HepG2 (cell line): Measurements from ENCODE around the gene THOC3.
"Not testable (repeated sequence)": the region's sequence is repeated elsewhere in the genome, so short reads cannot be mapped to it uniquely, and the experiment has no call there.

Experiments used
- CCAR2 ChIP-seq: fragments of 200-400 bp; formaldehyde crosslinking; optimal IDR thresholded peaks from 2 replicates; pipeline ENCODE3; 2018; ENCODE audit warnings: low read depth, mild to moderate bottlenecking, low read length, moderate library complexity
- CTCF ChIP-seq: sonication (generic); formaldehyde crosslinking; IDR thresholded peaks from 2 replicates; pipeline ENCODE4 v1.5.0; 2020; ENCODE audit warnings: mild to moderate bottlenecking, missing genetic modification reagents, moderate library complexity
- HDAC6 ChIP-seq: fragments of 200-600 bp; sonication (generic); IDR thresholded peaks from 2 replicates; pipeline ENCODE4 v1.7.0; 2017; ENCODE audit warnings: mild to moderate bottlenecking, antibody characterized with exemption, low read length, low read depth
- NCOA1 ChIP-seq: sonication (generic); formaldehyde crosslinking; IDR thresholded peaks from 2 replicates; pipeline ENCODE4 v1.9.0; 2021; ENCODE audit warnings: missing genetic modification reagents
- NFE2L2 ChIP-seq: fragments of 150-350 bp; IDR thresholded peaks from 2 replicates; pipeline ENCODE4 v1.6.1; 2014; ENCODE audit warnings: low read length
- RNF219 ChIP-seq: sonication (generic); formaldehyde crosslinking; IDR thresholded peaks from 2 replicates; pipeline ENCODE4 v1.5.0; 2020; ENCODE audit warnings: mild to moderate bottlenecking, missing genetic modification reagents
- TBX2 ChIP-seq: sonication (generic); formaldehyde crosslinking; IDR thresholded peaks from 2 replicates; pipeline ENCODE4 v1.5.0; 2020; ENCODE audit warnings: missing genetic modification reagents, mild to moderate bottlenecking, borderline replicate concordance
- TERF1 ChIP-seq: sonication (generic); formaldehyde crosslinking; IDR thresholded peaks from 2 replicates; pipeline ENCODE4 v1.8.0; 2022; ENCODE audit warnings: mild to moderate bottlenecking, missing genetic modification reagents, moderate library complexity

- not testable (repeated sequence) for TF ChIP-seq TERF1 (CRISPR knock-in tag); NFE2L2; CTCF (CRISPR knock-in tag); TBX2 (CRISPR knock-in tag); HDAC6; RNF219 (CRISPR knock-in tag); CCAR2; NCOA1 (CRISPR knock-in tag)
Measured at GRCh38 chr5:175940632-175941031, 27.5 kb downstream of the THOC3 start.
